Rectal smooth muscle tissue (tissue), 1 donor: ENCODE results near the gene LCLAT1.

Experiments used
- H3K27ac ChIP-seq: one replicate; pipeline ENCODE4 v1.7.0; 2013; ENCODE audit warnings: low read depth, low read length, inconsistent platforms
- H3K27me3 ChIP-seq: one replicate; pipeline ENCODE4 v1.7.0; 2013; ENCODE audit warnings: low read length; ENCODE audit not compliant: control insufficient read depth, insufficient read depth
- H3K36me3 ChIP-seq: one replicate; pipeline ENCODE4 v1.7.0; 2013; ENCODE audit warnings: low read length; ENCODE audit not compliant: control insufficient read depth, insufficient read depth
- H3K4me1 ChIP-seq: one replicate; pipeline ENCODE4 v1.7.0; 2013; ENCODE audit warnings: low read length; ENCODE audit not compliant: control insufficient read depth, insufficient read depth
- H3K4me3 ChIP-seq: one replicate; pipeline ENCODE4 v1.7.0; 2013; ENCODE audit warnings: low read length
- H3K9ac ChIP-seq: one replicate; pipeline ENCODE4 v1.7.0; 2013; ENCODE audit warnings: low read length

The LCLAT1 gene

GRCh38 chr2:30448308-30448707 is 1.3 kb downstream of the LCLAT1 start:
- no peak overlapping the region for H3K27ac ChIP-seq
- no peak overlapping the region for H3K9ac ChIP-seq
- H3K4me3 ChIP-seq, result peak overlapping the region; percentile 98

DNA sequence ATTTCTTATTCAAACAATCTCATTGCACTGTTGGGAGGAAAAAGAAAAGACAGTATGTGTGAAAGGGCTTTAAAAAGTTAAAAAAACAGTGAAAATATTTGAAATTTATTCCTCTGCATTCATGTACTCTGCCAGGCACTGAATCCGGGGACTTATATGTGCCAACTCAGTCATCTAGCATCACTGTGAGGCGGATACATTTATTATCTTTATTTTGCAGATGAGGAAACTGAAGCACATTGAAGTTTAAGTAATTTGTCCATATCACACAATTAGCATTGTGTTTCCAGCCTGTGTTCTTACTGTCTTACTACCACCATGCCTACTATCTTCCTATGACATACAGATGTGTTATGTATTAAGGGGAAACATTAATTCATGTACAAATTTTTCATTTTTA is 1.8 kb downstream of the LCLAT1 start:
- Histone ChIP-seq H3K4me3 (no peak overlapping the region), H3K9ac (no peak overlapping the region), H3K36me3 (no peaks in the 10 kb centered on the region), H3K4me1 (peaks cover 3% of the 10 kb centered on the region), H3K27ac (no peak overlapping the region), H3K27me3 (no peaks in the 10 kb centered on the region)

More at GRCh38 chr2:30448308-30448707, 1.3 kb downstream of the LCLAT1 start:
- Histone ChIP-seq H3K36me3 (no peaks in the 10 kb centered on the region), H3K4me1 (peaks cover 3% of the 10 kb centered on the region), H3K27me3 (no peaks in the 10 kb centered on the region)

GRCh38 chr2:30450025-30450424 is 3.0 kb downstream of the LCLAT1 start:
- H3K36me3 ChIP-seq, result no peaks in the 10 kb centered on the region
- H3K27ac ChIP-seq, result no peak overlapping the region
- peaks cover 3% of the 10 kb centered on the region for H3K4me1 ChIP-seq
- H3K27me3 ChIP-seq, result no peaks in the 10 kb centered on the region
- no peak overlapping the region for H3K4me3 ChIP-seq
- no peak overlapping the region for H3K9ac ChIP-seq

DNA sequence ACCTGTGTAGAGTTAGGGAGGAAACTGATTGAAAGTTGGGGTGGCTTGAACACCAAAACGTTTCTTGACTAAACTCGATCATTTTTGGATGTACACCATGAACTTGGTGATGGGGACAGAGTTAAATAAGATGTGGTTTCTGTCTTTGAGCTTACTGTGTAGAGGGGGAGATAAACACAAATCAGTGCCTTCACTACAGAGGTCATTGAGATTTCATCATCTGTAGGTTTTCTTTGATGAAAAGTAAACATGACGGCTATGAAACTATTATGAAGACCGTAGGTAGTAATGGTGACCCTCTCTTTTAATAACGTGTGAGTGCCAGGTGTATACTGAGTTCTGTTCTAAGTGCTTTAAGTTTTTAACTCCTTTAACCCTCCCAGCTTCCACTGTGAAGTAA is 6.5 kb downstream of the LCLAT1 start:
- Histone ChIP-seq H3K4me1 (peaks cover 2% of the 10 kb centered on the region), H3K36me3 (no peaks in the 10 kb centered on the region), H3K9ac (no peak overlapping the region)

DNA sequence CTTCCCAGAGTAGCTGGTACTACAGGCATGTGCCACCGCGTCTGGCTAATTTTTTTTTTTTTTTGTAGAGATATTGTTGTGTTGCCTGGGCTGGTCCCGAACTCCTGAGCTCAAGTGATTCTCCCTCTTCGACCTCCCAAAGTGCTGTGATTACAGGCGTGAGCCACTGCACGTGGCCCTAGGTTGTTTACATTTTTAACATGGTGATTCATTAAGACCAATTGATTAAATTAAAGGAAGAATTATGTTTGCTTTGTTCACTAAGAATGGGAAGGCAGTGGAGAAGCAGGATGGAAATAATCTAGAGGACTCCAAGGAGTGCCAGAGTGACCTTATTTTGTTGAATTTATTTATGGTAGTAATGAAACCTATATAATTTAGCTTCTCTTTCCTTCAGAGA is 7.5 kb downstream of the LCLAT1 start:
- Histone ChIP-seq H3K9ac (no peak overlapping the region), H3K27me3 (no peaks in the 10 kb centered on the region), H3K4me3 (no peak overlapping the region), H3K4me1 (peaks cover 2% of the 10 kb centered on the region), H3K36me3 (no peaks in the 10 kb centered on the region), H3K27ac (no peak overlapping the region)

More for the DNA sequence above, 6.5 kb downstream of the LCLAT1 start:
- Histone ChIP-seq H3K27me3 (no peaks in the 10 kb centered on the region), H3K27ac (no peak overlapping the region), H3K4me3 (no peak overlapping the region)

DNA sequence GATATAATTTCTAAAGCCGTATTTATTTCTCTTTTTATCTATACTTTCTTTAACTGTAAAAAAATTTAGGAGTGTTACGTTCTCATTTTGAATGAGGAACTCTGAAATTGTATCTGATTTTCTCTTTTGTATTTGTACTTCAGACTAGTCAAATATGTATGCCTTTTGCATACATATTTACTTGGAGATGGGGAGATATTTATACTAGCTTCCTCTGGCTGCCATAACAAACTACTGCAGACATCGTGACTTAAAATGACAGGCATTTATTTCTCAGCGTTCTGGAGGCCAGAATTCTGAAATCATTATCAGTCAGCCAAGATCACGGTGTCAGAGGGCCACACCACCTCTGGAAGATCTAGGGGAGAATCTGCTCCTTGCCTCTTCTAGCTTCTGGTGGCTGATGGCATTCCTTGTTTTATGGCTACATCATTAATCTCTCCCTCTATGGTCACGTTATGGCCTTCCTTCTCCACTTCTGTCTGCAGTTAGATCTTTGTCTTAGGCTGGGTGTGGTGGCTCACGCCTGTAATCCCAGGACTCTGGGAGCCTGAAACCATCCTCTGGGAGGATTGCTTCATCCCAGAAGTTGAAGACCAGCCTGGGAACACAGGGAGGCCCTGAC is 8.2 kb downstream of the LCLAT1 start:
- Histone ChIP-seq H3K36me3 (no peaks in the 10 kb centered on the region), H3K27ac (peak overlapping the region; percentile 48), H3K9ac (no peak overlapping the region), H3K27me3 (no peaks in the 10 kb centered on the region), H3K4me1 (peaks cover 2% of the 10 kb centered on the region), H3K4me3 (no peak overlapping the region)

- Histone ChIP-seq H3K27me3 (no peaks in the 10 kb centered on the region), H3K27ac (no peak overlapping the region), H3K9ac (no peak overlapping the region), H3K36me3 (no peaks in the 10 kb centered on the region), H3K4me3 (no peak overlapping the region), H3K4me1 (peaks cover 2% of the 10 kb centered on the region)
These were observed 9.1 kb downstream of the LCLAT1 start for GRCh38 chr2:30456106-30456505.

- Histone ChIP-seq H3K27me3 (no peaks in the 10 kb centered on the region), H3K9ac (no peak overlapping the region), H3K4me3 (no peak overlapping the region), H3K36me3 (no peaks in the 10 kb centered on the region), H3K27ac (no peak overlapping the region), H3K4me1 (peaks cover 2% of the 10 kb centered on the region)
These were observed 9.5 kb downstream of the LCLAT1 start for GRCh38 chr2:30456579-30456978.

- H3K4me1 ChIP-seq, result peaks cover 2% of the 10 kb centered on the region
These were observed 10.2 kb downstream of the LCLAT1 start for GRCh38 chr2:30457296-30457695.

GRCh38 chr2:30459140-30459539 is 12.1 kb downstream of the LCLAT1 start:
- Histone ChIP-seq H3K9ac (no peak overlapping the region), H3K27ac (no peak overlapping the region), H3K4me1 (peaks cover 2% of the 10 kb centered on the region), H3K27me3 (no peaks in the 10 kb centered on the region), H3K4me3 (no peak overlapping the region), H3K36me3 (no peaks in the 10 kb centered on the region)

More at GRCh38 chr2:30457296-30457695, 10.2 kb downstream of the LCLAT1 start:
- Histone ChIP-seq H3K4me3 (no peak overlapping the region), H3K36me3 (no peaks in the 10 kb centered on the region), H3K27ac (no peak overlapping the region), H3K9ac (no peak overlapping the region), H3K27me3 (no peaks in the 10 kb centered on the region)

GRCh38 chr2:30462131-30462857 is 15.2 kb downstream of the LCLAT1 start:
- Histone ChIP-seq H3K27ac (no peak overlapping the region), H3K4me1 (no peaks in the 10 kb centered on the region), H3K36me3 (no peaks in the 10 kb centered on the region), H3K4me3 (no peak overlapping the region), H3K9ac (no peak overlapping the region), H3K27me3 (no peaks in the 10 kb centered on the region)

DNA sequence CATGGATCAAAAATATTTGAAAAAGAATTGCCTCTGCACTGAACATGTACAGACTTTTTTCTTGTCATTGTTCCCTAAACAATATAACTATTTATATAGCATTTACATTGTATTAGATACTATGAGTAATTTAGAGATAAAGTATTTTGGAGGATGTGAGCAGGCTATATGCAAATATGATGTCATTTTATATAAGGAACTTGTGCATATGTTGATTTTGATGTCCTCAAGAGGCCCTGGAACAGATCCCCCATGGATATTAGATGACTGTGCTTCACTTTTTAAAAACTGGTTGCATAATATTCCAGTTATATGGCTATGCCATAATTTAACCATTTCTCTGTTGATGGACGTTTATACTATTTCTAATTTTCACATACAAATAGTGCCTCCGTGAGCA is 16.5 kb downstream of the LCLAT1 start:
- no peaks in the 10 kb centered on the region for H3K4me1 ChIP-seq
- no peak overlapping the region for H3K27ac ChIP-seq
- no peak overlapping the region for H3K9ac ChIP-seq
- no peaks in the 10 kb centered on the region for H3K27me3 ChIP-seq
- no peak overlapping the region for H3K4me3 ChIP-seq
- no peaks in the 10 kb centered on the region for H3K36me3 ChIP-seq
